Kidney (tissue), 14 donors: ENCODE measurements around the gene TAAR1. TPM values are rescaled to one million over a fixed set of nuclear protein-coding genes. Genes with fewer than 3 reads are reported as not detected.
"Not testable (repeated sequence)": the region's sequence is repeated elsewhere in the genome, so short reads cannot be mapped to it uniquely, and the experiment has no call there.

Experiments
- DNase-seq, 5 donors: peaks; one replicate each; pipeline ENCODE4 v3.0.0-alpha.2; 2013 to 2020
- FAIRE-seq: peaks from 2 replicates; lab custom pipeline; 2012; peaks lifted over from hg19 to GRCh38; lab: Jason Lieb, UNC
- H3K27ac ChIP-seq, 2 donors: one replicate each; pipeline ENCODE4 v1.7.0; 2013; ENCODE audit warnings: low read depth in 2 of 2, low read length in 2 of 2, inconsistent platforms in 1 of 2
- H3K27me3 ChIP-seq: one replicate; pipeline ENCODE4 v1.7.1; 2013; ENCODE audit warnings: low read length, inconsistent platforms; ENCODE audit not compliant: control insufficient read depth, insufficient read depth
- H3K36me3 ChIP-seq, 3 donors: one replicate each; pipeline versions ENCODE4 v1.7.0 to v1.7.1; 2013; ENCODE audit warnings: low read length in 3 of 3, control low read depth in 1 of 3, inconsistent platforms in 1 of 3; ENCODE audit not compliant: insufficient read depth in 3 of 3, control insufficient read depth in 2 of 3
- H3K4me1 ChIP-seq, 3 donors: one replicate each; pipeline versions ENCODE4 v1.7.0 to v1.7.1; 2013; ENCODE audit warnings: low read length in 3 of 3, inconsistent platforms in 1 of 3, low read depth in 1 of 3; ENCODE audit not compliant: control insufficient read depth in 2 of 3, insufficient read depth in 2 of 3
- H3K4me3 ChIP-seq, 3 donors: one replicate each; pipeline versions ENCODE4 v1.7.0 to v1.8.1; 2013; ENCODE audit warnings: low read length in 3 of 3, control low read depth in 1 of 3, inconsistent platforms in 1 of 3
- H3K9ac ChIP-seq, 3 donors: one replicate each; pipeline versions ENCODE4 v1.7.0 to v1.7.1; 2013; ENCODE audit warnings: low read length in 3 of 3, control low read depth in 1 of 3, inconsistent platforms in 1 of 3
- H3K9me3 ChIP-seq, 3 donors: one replicate each; pipeline versions ENCODE4 v1.7.0 to v1.7.1; 2013; ENCODE audit warnings: low read length in 3 of 3, control low read depth in 1 of 3, inconsistent platforms in 1 of 3; ENCODE audit not compliant: control insufficient read depth in 2 of 3, insufficient read depth in 1 of 3
- intact Hi-C: fragments of 100-400 bp; cut with DNase I; formaldehyde crosslinking; loops from one replicate; pipeline ENCODE4 v1.11.1; 2022
- polyA plus RNA-seq: library from polyadenylated mRNA; stranded (reverse); fragments of 350-450 nt; fragmentation: Illumina TruSeq; extraction: RNeasy Lipid Tissue Mini Kit (QIAGEN cat#74804); gene quantifications from one replicate; pipeline ENCODE4 v1.2.3, GENCODE V29; 2014; ENCODE audit warnings: low read depth, low replicate concordance; ENCODE audit not compliant: insufficient read depth
- total RNA-seq: library from RNA; stranded (reverse); fragmentation: NEBNext Ultra II Directional; extraction: Animal tissue kit (Norgen Biotek cat#: 25700); gene quantifications from one replicate; pipeline ENCODE4 v1.2.1, GENCODE V29; 2021
- TF ChIP-seq, protein P1 (sequence below): IDR thresholded peaks from 3 replicates; pipeline ENCODE4 v1.5.1; 2012; ENCODE audit warnings: mild to moderate bottlenecking, moderate library complexity, borderline replicate concordance; ENCODE audit not compliant: insufficient read depth; ENCODE audit errors: extremely low read depth
- donor health status: control.
- donor health status: control.
- donor health status: control.
- donor health status: control.
- donor health status: control.
- donor health status: DM: yes; HTN: yes; CAD: no.
- donor health status: Normal renal cell carcinoma (clear cell type).

The TAAR1 gene
- total and polyA plus RNA-seq, 2 donors from 2014 or later, result not detected

DNA sequence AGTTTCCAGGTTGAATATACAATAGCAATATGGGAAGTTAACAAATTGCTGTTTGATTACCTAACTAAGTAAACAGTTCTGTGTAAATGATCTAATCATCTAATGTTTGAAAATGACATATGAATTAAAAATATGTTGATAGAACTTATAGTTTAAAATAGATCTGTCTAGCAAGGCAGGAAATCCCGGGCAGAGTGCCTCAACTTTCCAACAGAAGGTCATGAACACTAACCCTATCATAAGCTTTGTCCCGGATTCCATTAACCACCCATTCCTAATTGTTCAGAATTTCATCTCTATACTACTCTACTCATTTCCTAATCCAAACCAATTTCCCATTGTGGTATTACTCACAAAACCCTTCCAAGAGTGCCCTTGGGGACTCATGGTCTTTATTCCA, 10.2 kb downstream of the TAAR1 start:
- Histone ChIP-seq H3K4me1 (no peaks in the 10 kb centered on the region), H3K9ac (no peak overlapping the region), H3K27me3 (no peaks in the 10 kb centered on the region), H3K9me3 (no peaks in the 10 kb centered on the region), H3K27ac (no peak overlapping the region), H3K4me3 (no peak overlapping the region), H3K36me3 (no peaks in the 10 kb centered on the region)
- intact Hi-C loops, result no loop called here
- FAIRE-seq (no peak), DNase-seq (no peak)
- TF ChIP-seq, protein P1, sequence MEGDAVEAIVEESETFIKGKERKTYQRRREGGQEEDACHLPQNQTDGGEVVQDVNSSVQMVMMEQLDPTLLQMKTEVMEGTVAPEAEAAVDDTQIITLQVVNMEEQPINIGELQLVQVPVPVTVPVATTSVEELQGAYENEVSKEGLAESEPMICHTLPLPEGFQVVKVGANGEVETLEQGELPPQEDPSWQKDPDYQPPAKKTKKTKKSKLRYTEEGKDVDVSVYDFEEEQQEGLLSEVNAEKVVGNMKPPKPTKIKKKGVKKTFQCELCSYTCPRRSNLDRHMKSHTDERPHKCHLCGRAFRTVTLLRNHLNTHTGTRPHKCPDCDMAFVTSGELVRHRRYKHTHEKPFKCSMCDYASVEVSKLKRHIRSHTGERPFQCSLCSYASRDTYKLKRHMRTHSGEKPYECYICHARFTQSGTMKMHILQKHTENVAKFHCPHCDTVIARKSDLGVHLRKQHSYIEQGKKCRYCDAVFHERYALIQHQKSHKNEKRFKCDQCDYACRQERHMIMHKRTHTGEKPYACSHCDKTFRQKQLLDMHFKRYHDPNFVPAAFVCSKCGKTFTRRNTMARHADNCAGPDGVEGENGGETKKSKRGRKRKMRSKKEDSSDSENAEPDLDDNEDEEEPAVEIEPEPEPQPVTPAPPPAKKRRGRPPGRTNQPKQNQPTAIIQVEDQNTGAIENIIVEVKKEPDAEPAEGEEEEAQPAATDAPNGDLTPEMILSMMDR, result no peak

DNA sequence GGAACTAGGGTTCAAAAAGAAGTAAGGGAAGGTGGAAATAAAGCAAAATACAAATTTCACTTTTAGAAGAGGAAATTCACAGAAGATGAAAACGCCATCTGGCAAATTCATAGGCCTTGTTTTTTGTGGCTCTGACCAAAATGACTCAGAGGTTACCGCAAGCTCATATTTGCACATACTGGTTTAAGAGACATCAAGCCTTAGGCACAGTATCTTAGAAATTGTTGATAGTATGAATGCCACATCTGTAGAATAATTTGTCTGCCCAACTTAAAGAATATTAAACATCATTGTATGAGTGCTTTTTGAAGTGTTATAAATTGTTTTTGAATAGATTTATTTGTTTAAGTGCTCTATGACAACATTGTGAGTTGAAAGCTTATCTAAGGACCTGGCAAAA, 10.6 kb downstream of the TAAR1 start:
- FAIRE-seq, result no peak
- intact Hi-C loops, result no loop called here
- Histone ChIP-seq H3K9me3 (no peaks in the 10 kb centered on the region), H3K4me3 (no peak overlapping the region), H3K27ac (no peak overlapping the region), H3K27me3 (no peaks in the 10 kb centered on the region), H3K4me1 (no peaks in the 10 kb centered on the region), H3K36me3 (no peaks in the 10 kb centered on the region), H3K9ac (no peak overlapping the region)
- TF ChIP-seq, protein P1, result no peak
- no peak for DNase-seq

DNA sequence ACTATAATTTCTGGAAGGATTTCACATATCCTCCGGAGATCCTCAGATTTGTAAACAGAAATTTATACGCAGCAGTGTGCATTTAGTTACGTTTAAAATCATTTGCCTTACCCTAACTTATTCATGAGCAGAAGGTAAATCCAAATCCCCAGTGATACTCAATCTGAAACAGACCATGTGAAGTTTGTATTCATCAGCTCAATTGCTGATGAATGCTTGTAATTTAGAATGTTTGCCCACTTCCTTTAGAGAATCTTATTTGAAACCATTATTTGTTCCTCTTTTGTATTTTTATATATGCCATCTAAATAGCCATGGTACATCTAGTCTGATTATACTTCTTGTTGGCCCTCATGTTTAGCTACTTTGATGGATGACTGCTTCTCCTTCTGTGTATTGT, 15.4 kb downstream of the TAAR1 start:
- no peak for FAIRE-seq
- H3K9me3 ChIP-seq, result no peaks in the 10 kb centered on the region

DNA sequence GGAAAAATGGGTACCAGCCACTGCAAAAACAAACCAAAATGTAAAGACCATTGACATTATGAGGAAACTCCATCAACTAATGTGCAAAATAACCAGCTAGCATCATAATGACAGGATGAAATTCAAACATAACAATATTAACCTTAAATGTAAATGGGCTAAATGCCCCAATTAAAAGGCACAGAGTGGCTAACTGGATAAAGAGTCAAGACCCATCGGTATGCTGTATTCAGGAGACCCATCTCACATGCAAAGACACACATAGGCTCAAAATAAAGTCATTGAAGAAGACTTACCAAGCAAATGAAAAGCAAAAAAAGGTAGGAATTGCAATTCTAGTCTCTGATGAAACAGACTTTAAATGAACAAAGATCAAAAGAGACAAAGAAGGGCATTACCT, 21.8 kb downstream of the TAAR1 start:
- H3K9ac ChIP-seq, intact Hi-C loops, FAIRE-seq, H3K9me3 ChIP-seq, H3K4me3 ChIP-seq, H3K4me1 ChIP-seq, H3K27me3 ChIP-seq, H3K27ac ChIP-seq, DNase-seq, H3K36me3 ChIP-seq: not testable (repeated sequence)

More for the DNA sequence above, 15.4 kb downstream of the TAAR1 start:
- Histone ChIP-seq H3K9ac (no peak overlapping the region), H3K4me3 (no peak overlapping the region), H3K36me3 (no peaks in the 10 kb centered on the region), H3K4me1 (no peaks in the 10 kb centered on the region), H3K27ac (no peak overlapping the region), H3K27me3 (no peaks in the 10 kb centered on the region)
- no peak for DNase-seq
- intact Hi-C loops, result no loop called here
- TF ChIP-seq, protein P1, result no peak

DNA sequence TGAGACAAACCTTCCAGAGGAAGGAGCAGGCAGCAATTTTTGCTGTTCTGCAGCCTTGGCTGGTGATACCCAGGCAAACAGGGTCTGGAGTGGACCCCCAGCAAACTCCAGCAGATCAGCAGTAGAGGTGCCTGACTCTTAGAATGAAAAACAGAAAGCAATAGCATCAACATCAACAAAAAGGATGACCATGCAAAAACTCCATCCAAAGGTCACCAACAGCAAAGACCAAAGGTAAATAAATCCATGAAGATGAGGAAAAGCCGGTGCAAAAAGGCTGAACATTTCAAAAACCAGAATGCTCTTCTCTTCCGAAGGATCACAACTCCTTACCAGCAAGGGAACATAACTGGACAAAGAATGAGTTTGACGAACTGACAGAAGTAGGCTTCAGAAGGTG, 23.1 kb downstream of the TAAR1 start:
- FAIRE-seq, H3K9me3 ChIP-seq, H3K4me3 ChIP-seq, H3K27ac ChIP-seq, H3K36me3 ChIP-seq, DNase-seq, H3K27me3 ChIP-seq, intact Hi-C loops, H3K4me1 ChIP-seq, H3K9ac ChIP-seq: not testable (repeated sequence)

DNA sequence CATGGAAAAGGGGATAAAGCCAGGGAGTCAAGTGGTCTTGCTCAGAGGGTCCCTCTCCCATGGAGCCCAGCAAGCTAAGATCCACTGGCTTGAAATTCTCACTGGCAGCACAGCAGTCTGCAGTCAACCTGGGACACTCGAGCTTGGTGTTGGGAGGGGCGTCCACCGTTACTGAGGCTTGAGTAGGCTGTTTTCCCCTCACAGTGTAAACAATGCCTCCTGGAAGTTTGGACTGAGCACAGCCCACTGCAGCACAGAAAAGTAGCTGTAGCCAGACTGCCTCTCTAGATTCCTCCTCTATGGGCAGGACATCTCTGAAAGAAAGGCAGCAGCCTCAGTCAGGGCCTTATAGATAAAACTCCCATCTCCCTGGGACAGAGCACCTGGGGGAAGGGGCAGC, 23.7 kb downstream of the TAAR1 start:
- H3K4me1 ChIP-seq, intact Hi-C loops, H3K9ac ChIP-seq, H3K9me3 ChIP-seq, FAIRE-seq, DNase-seq, H3K27ac ChIP-seq, H3K4me3 ChIP-seq, H3K36me3 ChIP-seq, H3K27me3 ChIP-seq: not testable (repeated sequence)
